8988T (cell line): ENCODE measurements around the gene NUTM2A.
"Not testable (repeated sequence)": the region's sequence is repeated elsewhere in the genome, so short reads cannot be mapped to it uniquely, and the experiment has no call there.

Experiments used
- DNase-seq: peaks from one replicate; pipeline ENCODE4 v3.0.0; 2011

The NUTM2A gene

GRCh38 chr10:87280749-87281392 is 55.6 kb downstream of the NUTM2A start:
- not testable (repeated sequence) for DNase-seq
